NB4 (cell line): ENCODE data around the gene AOC1.

ENCODE experiments used
- CTCF ChIP-seq: IDR thresholded peaks from one replicate; pipeline ENCODE4 v1.5.1; 2012; ENCODE audit warnings: low read depth, low read length
- MYC ChIP-seq: IDR thresholded peaks from 2 replicates; pipeline ENCODE4 v1.6.1; 2011; ENCODE audit warnings: low read depth, low read length

DNA sequence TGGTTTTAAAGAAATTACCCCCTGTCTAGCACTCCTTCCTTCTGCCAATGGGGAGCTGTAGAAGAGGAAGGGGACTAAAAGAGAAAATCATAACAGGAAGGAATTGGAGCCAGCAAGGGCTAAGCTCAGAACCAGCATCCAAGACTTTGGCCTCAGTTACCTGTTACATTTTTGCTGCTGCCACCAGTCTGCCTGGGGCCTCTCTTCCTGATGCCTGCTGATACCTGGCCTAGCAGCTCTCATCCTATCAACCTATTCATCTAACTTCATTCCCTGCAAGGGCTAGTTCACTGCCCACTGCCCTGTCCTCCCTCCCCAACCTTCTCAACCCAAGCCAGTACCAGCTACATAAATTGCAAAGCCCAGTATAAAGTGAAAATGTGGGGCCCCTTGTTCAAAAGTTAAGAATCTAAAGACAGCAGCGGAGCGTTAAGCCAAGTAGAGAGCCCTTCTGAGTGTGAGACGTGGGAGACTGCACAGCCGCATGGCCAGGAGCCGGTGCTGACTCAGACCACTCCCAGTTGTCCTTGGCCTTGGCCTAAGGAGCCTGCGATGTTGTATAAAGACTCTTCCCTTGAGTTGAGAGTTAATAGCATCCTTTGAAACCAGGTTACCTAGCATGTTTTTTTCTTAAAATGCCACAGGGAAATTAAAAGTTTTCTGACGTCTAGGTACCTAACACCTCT, 13.2 kb upstream of the AOC1 start:
- no peak for TF ChIP-seq MYC
- TF ChIP-seq CTCF, result no peak
